ENCODE results near the gene ACTR1B.
A peak's percentile ranks its signal among the peaks of the same experiment; 100 is the strongest.
"Not testable (repeated sequence)": the region's sequence is repeated elsewhere in the genome, so short reads cannot be mapped to it uniquely, and the experiment has no call there.

Gene ACTR1B

GRCh38 chr2:97688062-97688827 lies 24.4 kb upstream of the ACTR1B start:
- DNase-seq (ENCODE audit: low read depth in 2 of 2): no peak

GRCh38 chr2:97687235-97687634 lies 23.4 kb upstream of the ACTR1B start:
- DNase-seq (ENCODE audit: low read depth in 2 of 2): not testable (repeated sequence)

GRCh38 chr2:97678298-97678697 lies 14.5 kb upstream of the ACTR1B start:
- DNase-seq (ENCODE audit: low read depth in 2 of 2): no peak

- DNase-seq (ENCODE audit: low read depth in 2 of 2): no peak
These were observed 13.6 kb upstream of the ACTR1B start for GRCh38 chr2:97677480-97677879.

GRCh38 chr2:97676620-97677019 lies 12.8 kb upstream of the ACTR1B start:
- DNase-seq (ENCODE audit: low read depth in 2 of 2): no peak

- DNase-seq (ENCODE audit: low read depth in 2 of 2): no peak
These were observed 11.7 kb upstream of the ACTR1B start for GRCh38 chr2:97675430-97676113.

GRCh38 chr2:97673915-97674283 lies 10.1 kb upstream of the ACTR1B start:
- no peak for DNase-seq (ENCODE audit: low read depth in 2 of 2)

GRCh38 chr2:97673182-97673914 lies 9.5 kb upstream of the ACTR1B start:
- DNase-seq (ENCODE audit: low read depth in 2 of 2): no peak

- DNase-seq (ENCODE audit: low read depth in 2 of 2): not testable (repeated sequence)
These were observed 8.8 kb upstream of the ACTR1B start for GRCh38 chr2:97672606-97673140.

- no peak for DNase-seq (ENCODE audit: low read depth in 2 of 2)
These were observed 7.7 kb upstream of the ACTR1B start for GRCh38 chr2:97671526-97671925.

GRCh38 chr2:97670471-97670870 lies 6.6 kb upstream of the ACTR1B start:
- DNase-seq (ENCODE audit: low read depth in 2 of 2): no peak

GRCh38 chr2:97669448-97669847 lies 5.6 kb upstream of the ACTR1B start, which contains the start of gene C2orf92:
C2orf92 (plus strand) TSS chr2:97669713; CDS start chr2:97669789, 76 bp downstream.
- DNase-seq (ENCODE audit: low read depth in 2 of 2): no peak

- no peak for DNase-seq (ENCODE audit: low read depth in 2 of 2)
These were observed 759 bp upstream of the ACTR1B start for GRCh38 chr2:97664636-97664970.

GRCh38 chr2:97663626-97663961 lies 250 bp downstream of the ACTR1B start:
- DNase-seq (ENCODE audit: low read depth in 2 of 2): peak in 1 of 2 donors; percentile 16

GRCh38 chr2:97662895-97663625 lies 784 bp downstream of the ACTR1B start:
- peak; percentile 65 to 67 for DNase-seq (ENCODE audit: low read depth in 2 of 2)

GRCh38 chr2:97662386-97662894 lies 1.4 kb downstream of the ACTR1B start:
- DNase-seq (ENCODE audit: low read depth in 2 of 2): no peak

GRCh38 chr2:97661927-97662326 lies 1.9 kb downstream of the ACTR1B start:
- no peak for DNase-seq (ENCODE audit: low read depth in 2 of 2)

GRCh38 chr2:97660775-97661389 lies 3.0 kb downstream of the ACTR1B start:
- DNase-seq (ENCODE audit: low read depth in 2 of 2): no peak

GRCh38 chr2:97660044-97660774 lies 3.6 kb downstream of the ACTR1B start:
- DNase-seq (ENCODE audit: low read depth in 2 of 2): no peak

GRCh38 chr2:97659256-97660043 lies 4.4 kb downstream of the ACTR1B start:
- DNase-seq (ENCODE audit: low read depth in 2 of 2): no peak
